Bronchial epithelial cell (primary cell): ENCODE measurements around the gene ACIN1. TPM values are rescaled to one million over a fixed set of nuclear protein-coding genes. Genes with fewer than 3 reads are reported as not detected.

ENCODE experiments used
- DNase-seq: peaks from one replicate; pipeline ENCODE4 v3.0.0-alpha.2; 2010; ENCODE audit warnings: low read depth
- FAIRE-seq: peaks from 2 replicates; lab custom pipeline; 2011; peaks lifted over from hg19 to GRCh38; lab: Jason Lieb, UNC
- H3K27me3 ChIP-seq: 2 replicates; pipeline ENCODE4 v1.5.1; 2011; ENCODE audit warnings: low read length; ENCODE audit not compliant: control insufficient read depth, insufficient read depth
- H3K36me3 ChIP-seq: 2 replicates; pipeline ENCODE4 v1.5.1; 2011; ENCODE audit warnings: low read length; ENCODE audit not compliant: control insufficient read depth, insufficient read depth
- H3K4me3 ChIP-seq: 2 replicates; pipeline ENCODE4 v1.5.1; 2011; ENCODE audit warnings: mild to moderate bottlenecking, low read depth, low read length, control low read depth
- CTCF ChIP-seq: IDR thresholded peaks from 2 replicates; pipeline ENCODE4 v1.5.1; 2011; ENCODE audit warnings: mild to moderate bottlenecking, moderate library complexity, low read length, control low read depth, inconsistent platforms; ENCODE audit not compliant: insufficient read depth, severe bottlenecking
- total RNA-seq: library from RNA; depleted of rRNA; stranded (reverse); fragments of >200 nt; gene quantifications from 2 replicates; pipeline ENCODE4 v1.2.1, GENCODE V29; 2014

The ACIN1 gene
- total RNA-seq, 1 donor from 2014 or later = 45.5 TPM

- no peak for DNase-seq
These were observed 11.8 kb upstream of the ACIN1 start for GRCh38 chr14:23106747-23107045.

GRCh38 chr14:23105348-23105824 lies 10.4 kb upstream of the ACIN1 start:
- Histone ChIP-seq H3K36me3 (no peaks in the 10 kb centered on the region), H3K27me3 (no peaks in the 10 kb centered on the region), H3K4me3 (no peak overlapping the region)
- FAIRE-seq = no peak
- DNase-seq = no peak
- TF ChIP-seq CTCF = no peak

More at GRCh38 chr14:23106747-23107045, 11.8 kb upstream of the ACIN1 start:
- peaks cover 2% of the 10 kb centered on the region for H3K27me3 ChIP-seq
- H3K4me3 ChIP-seq = no peak overlapping the region
- no peak for TF ChIP-seq CTCF
- H3K36me3 ChIP-seq = no peaks in the 10 kb centered on the region
- no peak for FAIRE-seq

- FAIRE-seq (no peak), DNase-seq (no peak)
- H3K27me3 ChIP-seq = no peaks in the 10 kb centered on the region
- TF ChIP-seq CTCF = no peak
- H3K36me3 ChIP-seq = no peaks in the 10 kb centered on the region
- no peak within 1 kb of the TSS for H3K4me3 ChIP-seq
These were observed 9.8 kb upstream of the ACIN1 start, which contains the start of gene CIROP for GRCh38 chr14:23104591-23105347. Gene CIROP (minus strand): TSS chr14:23104989. CDS start chr14:23104920, 69 bp downstream.

GRCh38 chr14:23104070-23104590 lies 9.2 kb upstream of the ACIN1 start:
- Histone ChIP-seq H3K36me3 (no peaks in the 10 kb centered on the region), H3K4me3 (no peak overlapping the region), H3K27me3 (no peaks in the 10 kb centered on the region)
- FAIRE-seq (no peak), DNase-seq (no peak)
- no peak for TF ChIP-seq CTCF

- TF ChIP-seq CTCF = no peak
- no peak for DNase-seq
- Histone ChIP-seq H3K27me3 (no peaks in the 10 kb centered on the region), H3K36me3 (no peaks in the 10 kb centered on the region), H3K4me3 (no peak overlapping the region)
- FAIRE-seq = no peak
These were observed 8.6 kb upstream of the ACIN1 start for GRCh38 chr14:23103581-23103980.
